NCI-H446 treated with DMSO at 0.1 percent for 48 hours (cell line): ENCODE data around the gene FAM236C.
"Not testable (repeated sequence)": the region's sequence is repeated elsewhere in the genome, so short reads cannot be mapped to it uniquely, and the experiment has no call there.

Experiments
- DNase-seq: peaks from one replicate; lab custom pipeline; 2025; lab: John Stamatoyannopoulos, UW

FAM236C gene

GRCh38 chrX:72912315-72912714 lies at the start of gene FAM236C:
TSS of gene FAM236C (plus strand) at chrX:72912615. CDS start at chrX:72912715, 100 bp downstream.
- not testable (repeated sequence) for DNase-seq

DNA sequence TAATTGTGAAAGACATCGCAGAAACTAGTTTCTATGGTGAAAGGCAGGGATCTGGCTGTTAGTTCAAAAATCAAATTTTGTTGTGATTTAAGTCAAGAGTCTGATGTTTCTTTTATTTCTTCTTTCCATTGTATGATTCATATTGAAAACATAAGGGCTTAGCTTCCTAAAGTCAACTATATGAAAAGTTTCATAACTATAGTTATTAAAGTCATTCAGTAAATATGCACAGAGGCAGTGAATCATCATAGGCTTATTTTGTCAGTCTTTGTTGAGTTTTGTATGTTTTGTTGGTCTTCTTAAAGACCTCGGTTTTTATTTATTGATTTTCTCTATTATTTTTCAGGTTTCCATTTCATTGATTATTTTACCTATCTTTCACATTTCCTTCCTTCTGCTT lies 29.5 kb upstream of the FAM236C start:
- not testable (repeated sequence) for DNase-seq

DNA sequence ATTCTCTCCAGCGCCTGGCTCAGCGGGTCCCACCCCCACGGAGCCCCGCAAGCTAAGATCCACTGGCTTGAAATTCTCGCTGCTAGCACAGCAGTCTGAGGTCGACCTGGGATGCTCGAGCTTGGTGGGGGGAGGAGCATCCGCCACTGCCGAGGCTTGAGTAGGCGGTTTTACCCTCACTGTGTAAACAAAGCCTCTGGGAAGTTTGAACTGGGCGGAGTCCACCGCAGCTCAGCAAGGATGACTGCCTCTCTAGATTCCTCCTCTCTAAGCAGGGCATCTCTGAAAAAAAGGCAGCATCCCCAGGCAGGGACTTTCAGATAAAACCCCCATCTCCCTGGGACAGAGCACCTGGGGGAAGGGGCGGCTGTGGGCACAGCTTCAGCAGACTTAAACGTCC lies 22.7 kb upstream of the FAM236C start:
- not testable (repeated sequence) for DNase-seq

DNA sequence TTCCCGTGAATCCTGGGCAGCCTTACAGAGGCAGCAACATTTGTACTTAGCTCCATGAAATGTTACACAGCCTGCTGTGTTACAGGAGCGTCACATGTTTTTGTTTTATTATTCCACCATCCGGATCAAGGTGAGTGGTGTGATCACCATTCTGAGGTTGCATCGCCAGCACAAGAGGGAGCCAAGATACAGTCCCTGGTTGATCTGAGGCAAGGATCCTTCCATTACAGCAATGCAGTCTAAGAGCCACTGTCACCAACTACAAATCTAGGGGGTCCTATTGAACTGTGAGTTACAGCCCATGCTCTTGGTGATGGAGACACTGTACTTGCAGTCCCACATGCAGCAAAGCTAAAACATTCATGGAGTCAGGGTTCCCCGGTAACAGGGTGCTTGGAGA lies 3.7 kb downstream of the FAM236C start:
- DNase-seq = not testable (repeated sequence)

- DNase-seq = not testable (repeated sequence)
These were observed 19.9 kb downstream of the FAM236C start for GRCh38 chrX:72932283-72932682.

DNA sequence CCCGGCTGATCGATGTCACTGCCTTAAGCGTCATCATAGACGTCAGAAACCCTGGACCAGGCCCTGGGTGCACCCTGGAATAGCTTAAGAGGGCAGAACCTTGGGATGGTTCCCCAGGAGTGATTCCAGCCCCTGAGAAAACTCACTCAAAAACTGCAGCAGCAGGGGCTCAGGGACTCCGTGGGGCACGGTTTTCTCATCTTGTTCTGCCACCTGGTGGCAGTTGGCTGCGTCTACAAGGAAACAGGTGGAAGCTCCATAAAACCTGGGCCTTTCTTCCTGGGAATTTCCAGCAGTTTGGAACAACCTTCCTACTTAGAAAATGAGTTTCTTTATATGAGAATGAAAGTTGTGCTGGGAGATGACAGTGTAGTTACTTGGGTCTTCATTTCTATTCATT lies 24.0 kb downstream of the FAM236C start:
- DNase-seq = not testable (repeated sequence)

GRCh38 chrX:72936882-72937455 lies 24.6 kb downstream of the FAM236C start:
- DNase-seq = not testable (repeated sequence)

GRCh38 chrX:72937906-72938305 lies 25.5 kb downstream of the FAM236C start, which contains the start of gene FAM236A:
TSS of gene FAM236A (plus strand) at chrX:72938206. CDS start at chrX:72938263, 57 bp downstream.
- not testable (repeated sequence) for DNase-seq

DNA sequence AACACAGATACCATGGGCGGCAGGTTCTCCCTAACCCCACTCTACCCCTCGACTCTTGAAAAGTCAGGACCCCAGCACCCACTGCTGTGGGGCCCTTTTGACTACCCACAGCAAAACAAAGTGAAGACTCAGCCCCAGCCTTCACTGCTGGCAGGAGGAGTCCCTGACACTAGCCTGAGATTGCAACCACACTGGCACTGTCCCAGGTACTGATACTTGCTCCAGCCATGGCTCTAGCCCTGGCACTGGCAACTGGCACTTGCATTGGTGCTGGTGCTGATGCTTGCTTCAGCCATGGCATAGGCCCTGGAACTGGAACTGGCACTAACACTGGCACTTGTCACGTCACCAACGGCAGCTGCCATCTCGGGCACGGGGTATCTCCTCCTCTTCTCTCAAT lies 29.9 kb downstream of the FAM236C start:
- not testable (repeated sequence) for DNase-seq

- not testable (repeated sequence) for DNase-seq
These were observed 30.8 kb downstream of the FAM236C start for GRCh38 chrX:72943035-72943818.

DNA sequence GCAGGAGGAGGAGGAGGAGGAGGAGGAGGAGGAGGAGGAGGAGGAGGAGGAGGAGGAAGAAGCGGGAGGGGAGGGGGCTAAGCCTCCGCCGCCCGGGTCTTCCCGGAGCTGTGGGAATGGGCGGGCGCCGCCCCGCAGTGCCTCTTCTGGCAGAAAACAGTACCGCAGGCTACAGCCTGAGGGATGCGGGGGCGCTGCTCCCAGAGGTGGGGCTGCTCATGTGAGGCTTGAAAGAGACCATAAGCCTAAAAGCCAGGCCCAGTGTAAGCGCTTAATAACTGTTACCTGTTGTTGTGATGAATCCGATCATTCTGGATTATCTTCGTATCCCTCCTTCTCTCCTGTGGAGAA lies 31.4 kb downstream of the FAM236C start, which contains the start of gene DMRTC1:
Gene DMRTC1 (minus strand): TSS at position 19 of the 351 bp plus-strand sequence. CDS start 68,143 bp downstream, outside the sequence.
- DNase-seq = not testable (repeated sequence)

GRCh38 chrX:72959971-72960370 lies 47.6 kb downstream of the FAM236C start:
- DNase-seq = not testable (repeated sequence)
